ENCODE data around the gene PDGFB.
A peak's percentile ranks its signal among the peaks of the same experiment; 100 is the strongest.

The PDGFB gene

DNA sequence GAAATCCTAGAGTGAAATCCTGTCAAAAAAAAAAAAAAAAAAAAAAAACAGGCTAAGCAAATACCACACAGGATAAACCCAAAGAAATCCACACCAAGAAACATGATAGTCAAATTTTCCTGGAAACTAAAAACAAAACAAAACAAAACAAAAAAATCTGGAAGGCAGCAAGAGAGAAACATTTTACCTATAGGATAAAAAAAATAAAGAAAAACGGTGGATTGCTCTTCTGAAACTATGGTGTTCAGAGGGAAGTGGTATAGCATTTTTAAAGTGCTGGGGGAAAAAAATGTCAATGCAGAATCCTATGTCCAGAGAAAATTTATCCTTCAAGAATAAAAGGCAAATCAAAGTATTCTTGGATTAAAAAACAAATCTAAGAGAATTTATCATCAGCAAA lies 50.7 kb downstream of the PDGFB start:
- DNase-seq: no peak

GRCh38 chr22:39188809-39189208 lies 56.0 kb downstream of the PDGFB start:
- no peak for DNase-seq

DNA sequence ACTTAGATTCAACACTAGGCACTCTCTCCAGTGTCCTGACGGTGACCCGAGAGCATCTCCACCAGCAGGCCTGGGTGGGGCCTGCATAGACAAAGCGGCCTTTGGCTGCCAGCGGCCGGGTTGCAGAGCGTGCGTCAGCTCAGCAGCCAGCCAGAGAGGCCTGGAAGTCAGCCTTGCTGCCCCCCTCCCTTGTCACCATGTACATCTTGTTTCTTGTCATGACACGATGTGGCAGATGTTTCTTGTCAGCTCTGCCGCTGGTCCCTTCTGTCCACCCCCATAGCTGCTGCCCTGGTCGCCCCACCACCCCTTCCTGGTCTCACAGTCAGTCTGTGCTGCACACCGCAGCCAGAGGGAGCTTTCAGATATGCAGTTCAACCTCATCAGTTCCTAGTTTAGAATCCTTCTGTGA lies 59.2 kb downstream of the PDGFB start:
- DNase-seq: no peak

GRCh38 chr22:39184586-39185577 lies 59.9 kb downstream of the PDGFB start:
- DNase-seq: no peak

- peak in 1 of 2 experiments; percentile 70 for DNase-seq
Observed at GRCh38 chr22:39183991-39184585, 60.7 kb downstream of the PDGFB start.

GRCh38 chr22:39182478-39183030 lies 62.2 kb downstream of the PDGFB start:
- DNase-seq: no peak

DNA sequence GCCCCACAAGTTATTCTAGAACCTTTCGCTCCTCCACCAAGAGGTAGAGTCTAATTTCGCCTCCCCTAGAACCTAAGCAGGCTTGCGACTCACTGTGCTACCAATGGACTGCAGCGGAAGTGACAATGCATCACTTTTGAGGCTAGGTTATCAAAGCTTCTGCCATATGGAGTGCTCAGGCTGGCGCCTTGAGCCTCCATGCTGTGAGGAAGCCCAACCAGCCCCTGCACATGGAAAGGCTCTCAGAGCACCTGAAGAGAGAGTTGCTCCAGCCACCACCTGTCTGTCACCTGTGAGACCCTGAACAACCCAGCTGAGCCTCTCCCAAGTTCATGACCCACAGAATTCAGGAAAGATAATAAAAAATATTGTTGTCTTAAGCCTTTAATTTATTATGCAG lies 63.0 kb downstream of the PDGFB start:
- DNase-seq: no peak

- DNase-seq: no peak
Observed at GRCh38 chr22:39181356-39181755, 63.4 kb downstream of the PDGFB start.

GRCh38 chr22:39179841-39180335 lies 64.9 kb downstream of the PDGFB start:
- no peak for DNase-seq

- DNase-seq: no peak
Observed at GRCh38 chr22:39179401-39179827, 65.4 kb downstream of the PDGFB start.

GRCh38 chr22:39178206-39179111 lies 66.3 kb downstream of the PDGFB start:
- DNase-seq: no peak

DNA sequence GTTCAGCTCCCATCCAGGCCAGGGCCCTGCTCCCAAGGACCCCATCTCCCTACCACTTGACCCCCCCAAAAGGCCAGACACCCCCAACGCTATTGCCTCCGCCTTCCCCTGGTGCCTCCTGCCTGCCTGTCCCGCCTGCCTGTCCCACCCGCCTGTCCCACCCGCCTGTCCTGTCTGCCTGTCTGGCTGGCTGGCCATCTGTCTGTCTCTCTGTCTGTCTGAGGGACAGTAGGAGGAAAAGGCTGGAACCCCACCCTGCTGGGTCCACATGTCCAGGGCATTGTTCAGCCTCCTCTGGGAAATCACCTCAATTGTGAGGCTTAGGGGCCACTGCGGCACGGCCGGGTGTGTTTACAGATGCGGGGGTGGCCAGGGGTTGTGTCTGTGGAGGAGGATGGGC lies 67.0 kb downstream of the PDGFB start:
- no peak for DNase-seq

GRCh38 chr22:39177456-39177775 lies 67.4 kb downstream of the PDGFB start:
- DNase-seq: no peak

GRCh38 chr22:39176714-39177455 lies 67.9 kb downstream of the PDGFB start:
- no peak for DNase-seq

- peak in 1 of 2 experiments; percentile 15 for DNase-seq
Observed at GRCh38 chr22:39176143-39176713, 68.6 kb downstream of the PDGFB start.

DNA sequence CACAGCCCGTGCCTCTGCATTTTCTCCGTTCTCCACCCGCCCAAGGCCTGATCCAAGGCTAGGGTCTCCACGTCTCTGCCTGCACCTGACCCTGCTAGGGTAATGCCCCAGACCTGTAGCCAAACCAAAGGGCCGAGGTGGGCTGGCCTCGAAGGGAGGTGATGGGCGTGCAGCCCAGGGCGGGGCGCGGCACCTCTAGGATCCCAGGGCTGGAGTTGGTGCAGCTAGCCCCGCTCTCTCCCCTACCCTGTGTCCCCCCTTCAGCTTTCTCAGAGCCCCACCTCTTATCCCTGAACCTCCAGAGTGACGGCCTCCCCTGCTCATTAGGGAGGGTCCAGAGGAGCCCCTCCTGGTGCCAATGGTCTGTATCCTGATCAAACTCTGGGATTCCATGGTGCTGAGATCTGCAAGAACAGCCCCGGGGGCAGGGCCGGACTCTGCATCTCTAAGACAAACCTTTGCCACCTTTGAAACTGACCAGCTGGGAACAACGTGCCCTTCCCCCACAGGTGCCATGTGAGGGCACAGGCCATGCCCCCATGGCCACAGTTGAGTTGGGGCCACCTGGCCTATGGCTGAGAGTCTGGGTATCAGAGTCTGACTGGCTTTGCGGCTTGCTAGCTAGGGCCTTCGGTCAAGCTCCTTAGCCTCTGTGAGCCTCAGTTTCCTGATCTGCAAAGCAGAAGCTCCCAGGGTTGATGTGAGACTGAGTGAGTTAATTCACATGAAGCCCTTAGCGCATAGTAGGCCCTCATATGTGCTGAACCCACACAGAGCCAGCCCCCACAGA lies 69.2 kb downstream of the PDGFB start:
- no peak for DNase-seq

- DNase-seq: peak in 1 of 2 experiments; percentile 30
Observed at GRCh38 chr22:39174498-39175352, 70.1 kb downstream of the PDGFB start.

- DNase-seq: no peak
Observed at GRCh38 chr22:39173787-39174497, 70.8 kb downstream of the PDGFB start.
